Cardiac septum (tissue), 1 donor: ENCODE results near the gene GRM1. TPM values are rescaled to one million over a fixed set of nuclear protein-coding genes. Genes with fewer than 3 reads are reported as not detected.

Experiments
- DNase-seq: peaks from one replicate; pipeline ENCODE4 v3.0.0-alpha.2; 2020; ENCODE audit warnings: low spot score
- intact Hi-C: fragments of 100-400 bp; cut with DNase I; formaldehyde crosslinking; loops from one replicate; pipeline ENCODE4 v1.14.0; 2022
- total RNA-seq: library from RNA; stranded (reverse); fragmentation: NEBNext Ultra II Directional; extraction: Animal tissue kit (Norgen Biotek cat#: 25700); gene quantifications from one replicate; pipeline ENCODE4 v1.2.1, GENCODE V29; 2021
- donor health status: DM: no; HTN: no; CAD: no.

The GRM1 gene
- total RNA-seq, 1 donor from 2014 or later = 8.5 TPM

- DNase-seq = no peak
Measured at GRCh38 chr6:146354451-146354850, 325.6 kb downstream of the GRM1 start.

GRCh38 chr6:146355521-146356100 lies 326.7 kb downstream of the GRM1 start:
- intact Hi-C loops = no loop called here
- DNase-seq = no peak

More at GRCh38 chr6:146354451-146354850, 325.6 kb downstream of the GRM1 start:
- intact Hi-C loops = no loop called here

- intact Hi-C loops = no loop called here
- DNase-seq = no peak
Measured at GRCh38 chr6:146357578-146358430, 328.9 kb downstream of the GRM1 start.

DNA sequence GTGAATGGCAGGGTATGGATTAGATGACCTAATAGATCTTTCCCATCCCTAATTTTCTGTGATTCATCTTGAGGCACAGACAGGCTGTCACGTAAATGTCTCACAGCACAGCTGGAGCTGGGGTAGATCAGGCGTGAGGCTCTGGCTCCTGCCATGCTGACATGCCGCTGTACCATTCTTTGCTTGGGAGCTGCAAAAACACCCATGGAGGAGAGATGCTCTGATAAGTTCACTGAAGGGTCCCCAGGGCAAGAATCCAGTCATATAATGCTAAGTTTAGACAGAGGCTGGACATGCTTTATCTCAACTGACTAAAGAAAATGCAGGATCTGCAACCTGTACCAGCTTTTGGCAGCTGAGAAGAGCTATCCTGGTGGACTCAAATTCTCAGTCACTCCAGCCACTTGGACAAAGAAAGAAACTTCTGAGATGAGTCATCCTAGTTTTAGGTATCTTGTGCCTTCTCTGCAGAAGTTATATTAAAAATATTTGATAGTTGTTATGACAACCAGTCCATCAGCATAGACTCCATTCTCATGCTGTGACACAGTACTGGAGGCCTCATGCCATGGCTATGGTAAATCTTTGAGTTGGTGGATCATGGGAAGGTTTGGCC lies 329.7 kb downstream of the GRM1 start:
- no peak for DNase-seq
- intact Hi-C loops = no loop called here

DNA sequence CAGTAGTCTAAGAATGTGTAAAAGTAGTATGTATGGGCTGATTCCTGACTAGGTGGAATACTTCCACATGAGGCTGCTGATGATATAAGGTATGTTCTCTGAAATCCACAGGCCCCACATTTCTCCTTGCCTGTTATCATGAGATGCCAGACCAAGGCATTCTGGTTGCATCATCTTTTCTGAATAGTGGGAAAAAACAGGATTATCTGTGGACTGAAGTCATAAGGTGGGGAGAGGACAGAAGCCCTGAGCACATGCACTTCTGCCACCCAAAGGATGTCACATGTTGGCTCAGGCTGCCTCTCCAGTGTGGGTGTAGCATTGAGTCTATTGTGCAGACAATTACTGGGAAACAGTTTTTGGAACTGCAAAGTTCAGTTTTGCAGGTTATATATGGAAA lies 330.3 kb downstream of the GRM1 start:
- no peak for DNase-seq
- intact Hi-C loops = no loop called here

- intact Hi-C loops = no loop called here
- DNase-seq = no peak
Measured at GRCh38 chr6:146361128-146361924, 332.5 kb downstream of the GRM1 start.

DNA sequence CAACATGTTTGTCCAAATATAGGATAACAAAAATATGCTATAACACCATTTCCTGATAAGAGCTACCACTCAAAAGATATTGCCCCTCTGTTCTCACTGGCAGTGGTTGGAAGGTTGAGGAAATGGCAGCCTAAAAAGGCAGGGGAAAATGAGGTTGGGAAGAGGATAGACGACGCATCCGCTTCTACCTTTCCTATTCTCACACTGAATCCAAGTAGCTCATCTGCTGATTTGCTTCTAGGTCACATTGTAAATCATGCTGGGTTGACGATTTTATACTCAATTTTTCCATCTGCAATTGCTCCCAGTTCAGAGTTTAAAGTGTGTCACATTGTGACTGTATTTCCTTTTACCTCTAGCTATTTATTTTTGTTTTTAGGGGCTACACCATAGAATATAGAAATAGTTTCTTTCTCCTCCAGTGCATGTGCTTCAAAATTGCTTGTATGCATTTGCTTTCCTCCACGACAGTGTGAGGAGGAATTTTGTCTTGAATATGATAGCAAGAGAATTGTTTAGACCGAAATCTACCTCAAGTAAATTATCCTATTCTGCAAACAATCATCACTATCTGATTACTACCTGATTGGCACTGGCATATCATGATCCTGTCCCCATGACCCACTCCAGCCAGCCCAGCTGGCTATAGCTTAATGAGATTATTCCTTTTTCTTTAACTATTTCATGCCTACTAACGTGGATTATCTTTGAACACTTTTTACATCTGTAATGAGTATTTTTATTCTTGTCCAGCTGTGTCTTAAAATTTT lies 335.2 kb downstream of the GRM1 start:
- DNase-seq = no peak
- intact Hi-C loops = no loop called here

GRCh38 chr6:146364816-146365594 lies 336.1 kb downstream of the GRM1 start:
- no peak for DNase-seq

DNA sequence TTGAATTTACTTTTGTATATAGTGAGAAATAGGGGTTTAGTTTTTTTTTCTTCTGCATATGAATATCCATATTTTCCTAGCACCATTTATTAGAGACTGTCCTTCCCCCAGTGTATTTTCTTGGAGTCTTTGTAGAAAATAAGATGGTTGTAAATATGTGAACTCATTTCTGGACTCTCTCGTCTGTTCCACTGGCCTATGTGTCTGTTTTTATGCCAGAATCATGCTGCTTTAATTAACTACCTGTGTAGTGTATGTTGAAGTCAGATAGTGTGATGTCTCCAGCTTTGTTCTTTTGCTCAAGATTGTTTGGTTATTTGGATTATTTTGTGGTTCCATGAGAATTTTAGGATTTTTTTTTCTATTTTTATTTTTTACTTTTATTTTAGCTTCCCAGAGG lies 338.2 kb downstream of the GRM1 start:
- no peak for DNase-seq
- intact Hi-C loops = no loop called here

More at GRCh38 chr6:146364816-146365594, 336.1 kb downstream of the GRM1 start:
- intact Hi-C loops = no loop called here

GRCh38 chr6:146369866-146370265 lies 341.0 kb downstream of the GRM1 start:
- no peak for DNase-seq
- intact Hi-C loops = no loop called here

DNA sequence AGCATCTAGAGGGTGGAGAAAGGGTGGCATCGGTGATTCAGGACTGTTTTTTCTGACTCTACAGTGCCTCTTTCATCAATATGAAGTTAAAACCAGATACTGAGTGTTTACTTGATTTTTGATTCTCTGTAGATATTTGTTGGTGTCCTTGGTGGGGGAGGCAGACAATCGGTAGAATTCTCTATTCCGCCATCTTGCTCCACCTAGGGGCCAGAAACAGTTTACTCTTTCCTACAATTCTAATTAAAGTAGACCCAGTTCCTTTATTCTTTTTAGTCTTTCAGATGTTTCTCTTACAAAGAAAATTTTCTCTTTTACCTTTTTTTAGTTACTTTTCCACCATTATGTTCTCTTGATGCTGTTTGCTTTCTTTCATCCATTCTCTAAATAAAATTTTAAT lies 352.6 kb downstream of the GRM1 start:
- DNase-seq = no peak
- intact Hi-C loops = no loop called here

DNA sequence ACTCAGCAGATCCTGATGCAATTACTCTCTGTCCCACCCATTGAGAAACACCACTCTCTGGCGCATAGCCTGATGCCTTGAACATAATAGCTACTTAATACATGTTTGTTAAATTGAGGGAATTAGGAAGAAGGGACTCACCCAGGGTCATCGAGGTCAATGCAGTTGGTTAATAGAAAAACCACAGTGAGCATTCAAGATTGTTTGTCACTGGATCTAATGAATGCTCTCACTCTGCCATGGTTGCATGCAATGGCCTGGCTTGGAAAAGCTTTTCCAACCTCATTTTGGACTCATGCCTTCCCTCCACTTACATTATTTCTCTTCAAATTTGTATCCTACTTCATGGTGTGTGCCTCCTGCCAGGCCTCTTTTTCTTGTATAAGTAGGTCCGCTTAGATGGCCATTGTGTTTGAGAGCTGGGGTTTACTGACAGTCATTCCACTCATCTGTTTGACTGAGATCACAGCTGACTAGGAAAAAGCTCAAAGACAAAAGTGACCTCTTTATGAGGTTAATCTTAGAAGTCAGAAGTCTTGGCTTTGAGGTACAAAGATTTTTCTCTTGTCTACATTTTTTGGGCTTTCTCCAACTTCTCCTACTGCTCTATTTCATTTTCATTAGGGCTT lies 360.0 kb downstream of the GRM1 start:
- intact Hi-C loops = no loop called here
- DNase-seq = no peak

- intact Hi-C loops = no loop called here
Measured at GRCh38 chr6:146389740-146390139, 360.9 kb downstream of the GRM1 start.

GRCh38 chr6:146397638-146398037 lies 368.8 kb downstream of the GRM1 start:
- intact Hi-C loops = no loop called here
- DNase-seq = no peak

More at GRCh38 chr6:146389740-146390139, 360.9 kb downstream of the GRM1 start:
- DNase-seq = no peak

GRCh38 chr6:146402476-146402875 lies 373.6 kb downstream of the GRM1 start:
- no peak for DNase-seq
- intact Hi-C loops = no loop called here

DNA sequence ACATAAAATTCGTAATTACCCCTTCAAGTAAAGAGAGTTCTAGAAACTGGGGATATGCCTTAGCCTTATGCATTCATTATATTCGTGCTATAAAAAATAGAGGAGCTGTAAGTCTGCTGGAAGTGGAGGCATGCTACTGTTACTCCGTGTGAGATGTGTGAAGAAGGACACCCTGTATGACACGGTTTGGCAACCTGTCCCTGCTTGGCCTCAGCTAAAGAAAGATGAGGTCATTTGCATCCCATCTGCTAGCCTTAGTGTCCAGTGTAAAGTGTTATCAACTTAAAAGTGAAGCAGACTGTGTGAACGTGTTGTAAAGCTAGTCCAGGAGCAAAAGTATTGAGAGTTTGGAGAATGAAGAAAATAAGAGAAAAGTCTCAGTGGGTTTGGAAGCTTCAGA lies 379.7 kb downstream of the GRM1 start:
- DNase-seq = no peak
- intact Hi-C loops = no loop called here

DNA sequence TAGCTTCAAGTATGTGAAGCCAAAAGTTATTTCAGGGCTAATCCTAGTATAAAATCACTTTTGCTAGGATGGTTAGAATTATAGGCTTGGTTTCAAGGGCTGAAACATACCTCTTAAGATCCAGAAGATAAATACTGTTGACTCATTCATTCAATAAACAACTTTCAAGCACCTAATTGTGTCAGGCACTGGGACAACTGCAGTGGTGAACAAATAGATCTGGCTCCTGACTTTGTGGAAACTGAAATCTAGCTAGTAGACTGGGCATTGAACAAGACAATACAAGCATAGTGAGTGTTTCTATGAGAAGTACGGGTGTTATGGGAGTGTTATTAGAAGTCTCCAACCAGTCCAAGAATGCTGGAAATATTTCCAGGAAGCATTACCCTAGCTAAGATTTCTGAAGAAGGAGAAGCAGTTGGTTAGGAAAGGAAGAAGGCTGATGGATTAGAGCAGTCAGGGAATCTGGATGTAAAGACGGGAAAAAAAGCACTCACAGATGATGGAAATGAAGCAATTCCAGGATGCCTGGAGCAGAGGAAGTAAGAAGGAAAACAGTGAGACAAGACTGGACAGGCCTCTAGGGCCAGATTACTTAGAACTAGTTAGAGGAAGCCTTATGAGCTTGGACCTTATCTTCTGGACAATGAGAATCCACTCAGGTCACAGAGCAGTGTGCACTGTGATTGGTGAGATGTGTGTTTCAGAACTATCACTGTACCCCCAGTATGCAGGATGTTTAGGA lies 382.2 kb downstream of the GRM1 start:
- intact Hi-C loops = no loop called here

More for the DNA sequence above, 382.2 kb downstream of the GRM1 start:
- no peak for DNase-seq
